ENCODE data around the gene KANK2. TPM values are rescaled to one million over a fixed set of nuclear protein-coding genes. Genes with fewer than 3 reads are reported as not detected.

KANK2 gene
- polyA plus RNA-seq, 1 of the 3 experiments (the other 2 are of a cell fraction): 92.4 TPM

DNA sequence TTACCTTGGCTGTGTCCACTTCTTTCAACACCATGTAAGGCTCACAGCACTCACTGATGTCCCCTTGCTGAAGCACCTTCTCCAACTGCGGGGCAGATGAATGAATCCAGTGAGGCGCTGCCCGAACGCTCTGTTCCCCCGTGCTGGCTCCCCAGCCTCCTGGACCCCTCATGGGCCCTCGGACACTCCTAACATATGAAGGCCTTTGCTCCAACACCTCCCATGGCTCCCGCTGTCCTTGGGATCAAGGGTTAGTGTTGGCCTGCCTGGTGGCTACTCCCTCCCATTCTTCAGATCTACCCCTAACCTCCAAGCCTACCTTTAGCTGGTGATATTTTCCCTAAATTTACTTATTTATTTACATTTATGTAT, 46.4 kb upstream of the KANK2 start (continued):
- TF ChIP-seq, protein P1, sequence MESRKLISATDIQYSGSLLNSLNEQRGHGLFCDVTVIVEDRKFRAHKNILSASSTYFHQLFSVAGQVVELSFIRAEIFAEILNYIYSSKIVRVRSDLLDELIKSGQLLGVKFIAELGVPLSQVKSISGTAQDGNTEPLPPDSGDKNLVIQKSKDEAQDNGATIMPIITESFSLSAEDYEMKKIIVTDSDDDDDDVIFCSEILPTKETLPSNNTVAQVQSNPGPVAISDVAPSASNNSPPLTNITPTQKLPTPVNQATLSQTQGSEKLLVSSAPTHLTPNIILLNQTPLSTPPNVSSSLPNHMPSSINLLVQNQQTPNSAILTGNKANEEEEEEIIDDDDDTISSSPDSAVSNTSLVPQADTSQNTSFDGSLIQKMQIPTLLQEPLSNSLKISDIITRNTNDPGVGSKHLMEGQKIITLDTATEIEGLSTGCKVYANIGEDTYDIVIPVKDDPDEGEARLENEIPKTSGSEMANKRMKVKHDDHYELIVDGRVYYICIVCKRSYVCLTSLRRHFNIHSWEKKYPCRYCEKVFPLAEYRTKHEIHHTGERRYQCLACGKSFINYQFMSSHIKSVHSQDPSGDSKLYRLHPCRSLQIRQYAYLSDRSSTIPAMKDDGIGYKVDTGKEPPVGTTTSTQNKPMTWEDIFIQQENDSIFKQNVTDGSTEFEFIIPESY (IDR thresholded peaks at IDR 0.05; ENCODE audit: borderline replicate concordance, low read depth): no peak
- no peak for TF ChIP-seq RXRA (IDR thresholded peaks at IDR 0.05; ENCODE audit: borderline replicate concordance, low read depth)
- TF ChIP-seq, protein P2, sequence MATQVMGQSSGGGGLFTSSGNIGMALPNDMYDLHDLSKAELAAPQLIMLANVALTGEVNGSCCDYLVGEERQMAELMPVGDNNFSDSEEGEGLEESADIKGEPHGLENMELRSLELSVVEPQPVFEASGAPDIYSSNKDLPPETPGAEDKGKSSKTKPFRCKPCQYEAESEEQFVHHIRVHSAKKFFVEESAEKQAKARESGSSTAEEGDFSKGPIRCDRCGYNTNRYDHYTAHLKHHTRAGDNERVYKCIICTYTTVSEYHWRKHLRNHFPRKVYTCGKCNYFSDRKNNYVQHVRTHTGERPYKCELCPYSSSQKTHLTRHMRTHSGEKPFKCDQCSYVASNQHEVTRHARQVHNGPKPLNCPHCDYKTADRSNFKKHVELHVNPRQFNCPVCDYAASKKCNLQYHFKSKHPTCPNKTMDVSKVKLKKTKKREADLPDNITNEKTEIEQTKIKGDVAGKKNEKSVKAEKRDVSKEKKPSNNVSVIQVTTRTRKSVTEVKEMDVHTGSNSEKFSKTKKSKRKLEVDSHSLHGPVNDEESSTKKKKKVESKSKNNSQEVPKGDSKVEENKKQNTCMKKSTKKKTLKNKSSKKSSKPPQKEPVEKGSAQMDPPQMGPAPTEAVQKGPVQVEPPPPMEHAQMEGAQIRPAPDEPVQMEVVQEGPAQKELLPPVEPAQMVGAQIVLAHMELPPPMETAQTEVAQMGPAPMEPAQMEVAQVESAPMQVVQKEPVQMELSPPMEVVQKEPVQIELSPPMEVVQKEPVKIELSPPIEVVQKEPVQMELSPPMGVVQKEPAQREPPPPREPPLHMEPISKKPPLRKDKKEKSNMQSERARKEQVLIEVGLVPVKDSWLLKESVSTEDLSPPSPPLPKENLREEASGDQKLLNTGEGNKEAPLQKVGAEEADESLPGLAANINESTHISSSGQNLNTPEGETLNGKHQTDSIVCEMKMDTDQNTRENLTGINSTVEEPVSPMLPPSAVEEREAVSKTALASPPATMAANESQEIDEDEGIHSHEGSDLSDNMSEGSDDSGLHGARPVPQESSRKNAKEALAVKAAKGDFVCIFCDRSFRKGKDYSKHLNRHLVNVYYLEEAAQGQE (IDR thresholded peaks at IDR 0.05; ENCODE audit: low read depth, low read length): no peak
- no peak for TF ChIP-seq SMC3 (IDR thresholded peaks at IDR 0.05; ENCODE audit: low read depth, low read length)

DNA sequence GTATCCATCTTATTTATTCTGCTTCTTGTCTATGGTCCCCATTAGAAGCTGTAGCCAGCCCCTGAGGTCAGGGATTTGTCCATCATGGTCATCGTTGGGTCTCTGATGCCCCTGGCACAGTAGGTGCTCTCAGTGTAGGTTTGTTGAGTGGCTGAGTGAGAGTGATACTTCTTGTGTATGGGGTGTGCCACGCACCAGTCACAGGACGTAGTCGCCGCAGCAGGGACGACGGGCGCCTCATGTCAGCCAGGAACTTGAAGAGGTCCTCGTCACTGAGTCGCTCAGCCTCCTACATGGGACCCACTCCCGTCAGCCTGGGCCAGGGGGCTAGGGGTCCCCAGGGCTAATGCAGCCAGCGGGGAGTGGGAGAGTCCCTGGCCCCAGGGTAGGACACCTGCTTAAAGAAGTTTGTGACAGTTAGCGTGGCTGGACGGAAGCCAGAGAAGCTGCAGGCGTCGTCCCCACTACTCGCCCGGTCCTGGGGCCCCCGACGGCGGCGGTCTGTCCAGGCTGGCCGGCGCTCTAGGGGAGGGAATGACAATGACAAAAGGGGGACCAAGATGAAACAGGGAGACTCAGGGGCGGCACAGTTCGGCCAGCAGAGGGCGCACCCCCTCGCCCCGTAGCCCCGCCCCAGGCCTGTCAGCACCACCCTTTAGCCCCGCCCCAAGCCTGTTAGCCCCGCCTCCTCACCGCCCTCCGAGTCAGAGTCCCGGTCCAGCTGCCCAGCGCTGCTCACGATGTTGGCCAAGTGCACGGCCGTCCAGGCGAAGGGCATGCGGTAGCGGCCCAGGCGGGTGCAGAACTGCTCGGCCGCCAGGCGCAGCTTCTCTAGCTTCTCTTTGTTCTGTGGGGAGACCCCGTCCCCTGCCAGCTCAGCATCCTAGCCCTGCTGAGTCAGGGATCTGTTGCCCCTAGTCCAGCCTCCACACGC, 45.8 kb upstream of the KANK2 start:
- Histone ChIP-seq H3K9me3 (no peaks in the 10 kb centered on the region), H3K27me3 (ENCODE audit: insufficient read depth) (no peaks in the 10 kb centered on the region), H2AFZ (ENCODE audit: low read depth) (0 out of 2 replicates have a peak overlapping the region, but pooled peaks have one; percentile 72), H3K9me2 (no peaks in the 10 kb centered on the region), H3K4me3 (ENCODE audit: low read depth in 2 of 2, low read length in 1 of 2) (peak overlapping the region in 1 of 2 experiments; percentile 37; a peak in 1 of 4 replicates), H3K9ac (no peak overlapping the region), H3F3A (replicated peaks; ENCODE audit: insufficient read depth) (peaks cover 11% of the 10 kb centered on the region), H3K36me3 (replicated peaks in 1 of 2; ENCODE audit: control insufficient read depth in 1 of 2, insufficient read depth in 2 of 2, low read length in 1 of 2) (peaks cover 0 to 5% of the 10 kb centered on the region in 2 experiments), H4K20me1 (ENCODE audit: insufficient read depth) (no peaks in the 10 kb centered on the region; the same call in 1 of the 2 replicates), H3K79me2 (ENCODE audit: insufficient read depth) (no peaks in the 10 kb centered on the region), H3K4me1 (ENCODE audit: control insufficient read depth in 1 of 2, insufficient read depth in 2 of 2, low read depth in 1 of 2, low read length in 1 of 2) (peaks cover 0 to 4% of the 10 kb centered on the region in 2 experiments; a peak in 1 of 4 replicates), H3K27ac (ENCODE audit: low read depth in 2 of 2, low read length in 1 of 2) (no peak overlapping the region; a peak in 1 of 4 replicates), H3K4me2 (no peak overlapping the region)
- CTCF ChIA-PET: interaction anchor here (0.6 to 4.1 kb wide), 27 partner anchors 9 to 239 kb away, joined by 3 to 57 read pairs (median 4); partner anchors contain the start of genes CCDC159, DOCK6, RGL3 and SWSAP1
- TF ChIP-seq MXI1 (IDR thresholded peaks at IDR 0.05; ENCODE audit: low read depth, low read length): peak; percentile 50
- no peak for TF ChIP-seq FOXM1 (IDR thresholded peaks at IDR 0.05; ENCODE audit: low read depth)
- no peak for TF ChIP-seq NRF1 (IDR thresholded peaks at IDR 0.05; ENCODE audit: low read depth, low read length)
- no peak for TF ChIP-seq FOSL2 (IDR thresholded peaks at IDR 0.05; ENCODE audit: borderline replicate concordance, low read depth)
- TF ChIP-seq RFX5 (IDR thresholded peaks at IDR 0.05; ENCODE audit: low read length): no peak
- TF ChIP-seq ELF1 (IDR thresholded peaks at IDR 0.05): no peak
- no peak for TF ChIP-seq RAD21 (IDR thresholded peaks at IDR 0.05; ENCODE audit: low read length)
- TF ChIP-seq, protein P3, sequence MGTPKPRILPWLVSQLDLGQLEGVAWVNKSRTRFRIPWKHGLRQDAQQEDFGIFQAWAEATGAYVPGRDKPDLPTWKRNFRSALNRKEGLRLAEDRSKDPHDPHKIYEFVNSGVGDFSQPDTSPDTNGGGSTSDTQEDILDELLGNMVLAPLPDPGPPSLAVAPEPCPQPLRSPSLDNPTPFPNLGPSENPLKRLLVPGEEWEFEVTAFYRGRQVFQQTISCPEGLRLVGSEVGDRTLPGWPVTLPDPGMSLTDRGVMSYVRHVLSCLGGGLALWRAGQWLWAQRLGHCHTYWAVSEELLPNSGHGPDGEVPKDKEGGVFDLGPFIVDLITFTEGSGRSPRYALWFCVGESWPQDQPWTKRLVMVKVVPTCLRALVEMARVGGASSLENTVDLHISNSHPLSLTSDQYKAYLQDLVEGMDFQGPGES (IDR thresholded peaks at IDR 0.05; ENCODE audit: low read depth, low read length): no peak
- peak; percentile 30 for TF ChIP-seq SMC3 (IDR thresholded peaks at IDR 0.05; ENCODE audit: low read depth, low read length)
- TF ChIP-seq, protein P4, sequence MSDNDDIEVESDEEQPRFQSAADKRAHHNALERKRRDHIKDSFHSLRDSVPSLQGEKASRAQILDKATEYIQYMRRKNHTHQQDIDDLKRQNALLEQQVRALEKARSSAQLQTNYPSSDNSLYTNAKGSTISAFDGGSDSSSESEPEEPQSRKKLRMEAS (IDR thresholded peaks at IDR 0.05; ENCODE audit: low read depth): 0 out of 2 replicates have a peak, but pooled peaks have one; percentile 28
- no peak for TF ChIP-seq GABPA (IDR thresholded peaks at IDR 0.05; ENCODE audit: low read depth)
- TF ChIP-seq SIN3A (IDR thresholded peaks at IDR 0.05; ENCODE audit: borderline replicate concordance, low read depth, low read length): peak; percentile 72; the same call in 1 of the 2 replicates
- no peak for TF ChIP-seq YY1 (IDR thresholded peaks at IDR 0.05; ENCODE audit: low read depth)
- TF ChIP-seq POLR2AphosphoS5 (IDR thresholded peaks at IDR 0.05; ENCODE audit: low read depth, low read length): no peak
- TF ChIP-seq, protein P5, sequence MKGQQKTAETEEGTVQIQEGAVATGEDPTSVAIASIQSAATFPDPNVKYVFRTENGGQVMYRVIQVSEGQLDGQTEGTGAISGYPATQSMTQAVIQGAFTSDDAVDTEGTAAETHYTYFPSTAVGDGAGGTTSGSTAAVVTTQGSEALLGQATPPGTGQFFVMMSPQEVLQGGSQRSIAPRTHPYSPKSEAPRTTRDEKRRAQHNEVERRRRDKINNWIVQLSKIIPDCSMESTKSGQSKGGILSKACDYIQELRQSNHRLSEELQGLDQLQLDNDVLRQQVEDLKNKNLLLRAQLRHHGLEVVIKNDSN (IDR thresholded peaks at IDR 0.05; ENCODE audit: borderline replicate concordance, low read depth): no peak
- TF ChIP-seq, protein P6, sequence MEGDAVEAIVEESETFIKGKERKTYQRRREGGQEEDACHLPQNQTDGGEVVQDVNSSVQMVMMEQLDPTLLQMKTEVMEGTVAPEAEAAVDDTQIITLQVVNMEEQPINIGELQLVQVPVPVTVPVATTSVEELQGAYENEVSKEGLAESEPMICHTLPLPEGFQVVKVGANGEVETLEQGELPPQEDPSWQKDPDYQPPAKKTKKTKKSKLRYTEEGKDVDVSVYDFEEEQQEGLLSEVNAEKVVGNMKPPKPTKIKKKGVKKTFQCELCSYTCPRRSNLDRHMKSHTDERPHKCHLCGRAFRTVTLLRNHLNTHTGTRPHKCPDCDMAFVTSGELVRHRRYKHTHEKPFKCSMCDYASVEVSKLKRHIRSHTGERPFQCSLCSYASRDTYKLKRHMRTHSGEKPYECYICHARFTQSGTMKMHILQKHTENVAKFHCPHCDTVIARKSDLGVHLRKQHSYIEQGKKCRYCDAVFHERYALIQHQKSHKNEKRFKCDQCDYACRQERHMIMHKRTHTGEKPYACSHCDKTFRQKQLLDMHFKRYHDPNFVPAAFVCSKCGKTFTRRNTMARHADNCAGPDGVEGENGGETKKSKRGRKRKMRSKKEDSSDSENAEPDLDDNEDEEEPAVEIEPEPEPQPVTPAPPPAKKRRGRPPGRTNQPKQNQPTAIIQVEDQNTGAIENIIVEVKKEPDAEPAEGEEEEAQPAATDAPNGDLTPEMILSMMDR (IDR thresholded peaks at IDR 0.05): peak; percentile 89
- POLR2A ChIA-PET: interaction anchor here (0.7 kb wide), 1 partner anchor 20 kb away, joined by 3 read pairs; no protein-coding TSS in a partner anchor
- 29% methylated on average over 42 of the region's 48 CpGs for WGBS (ENCODE audit: low lambda C conversion rate)
- peak; percentile 100 for DNase-seq

All from SK-N-SH (cell line).